Hepatocyte (in vitro differentiated cells): ENCODE measurements around the gene HSD11B1. TPM values are rescaled to one million over a fixed set of nuclear protein-coding genes. Genes with fewer than 3 reads are reported as not detected.

ENCODE experiments used
- DNase-seq: peaks from one replicate; pipeline ENCODE4 v3.0.0-alpha.2; 2016; ENCODE audit warnings: low spot score
- H2AFZ ChIP-seq: fragments of 200-600 bp; sonication (generic); 2 replicates; pipeline ENCODE4 v1.6.0; 2016; ENCODE audit warnings: antibody characterized with exemption, mild to moderate bottlenecking
- H3K27ac ChIP-seq: fragments of 200-600 bp; sonication (generic); 2 replicates; pipeline ENCODE4 v1.5.1; 2016; ENCODE audit warnings: mild to moderate bottlenecking
- H3K27me3 ChIP-seq: fragments of 200-600 bp; sonication (generic); 2 replicates; pipeline ENCODE4 v1.6.1; 2016
- H3K36me3 ChIP-seq: fragments of 200-600 bp; sonication (generic); replicated peaks from 2 replicates; pipeline ENCODE4 v1.5.1; 2016; ENCODE audit warnings: low read depth; ENCODE audit not compliant: insufficient read depth
- H3K4me1 ChIP-seq: fragments of 200-600 bp; sonication (generic); 2 replicates; pipeline ENCODE4 v1.5.1; 2016; ENCODE audit warnings: mild to moderate bottlenecking, moderate library complexity; ENCODE audit not compliant: insufficient read depth
- H3K4me2 ChIP-seq: fragments of 200-600 bp; sonication (generic); 2 replicates; pipeline ENCODE4 v1.6.0; 2016
- H3K4me3 ChIP-seq: fragments of 200-600 bp; sonication (generic); 2 replicates; pipeline ENCODE4 v1.5.1; 2016; ENCODE audit warnings: mild to moderate bottlenecking
- H3K79me2 ChIP-seq: fragments of 200-600 bp; sonication (generic); 2 replicates; pipeline ENCODE4 v1.6.0; 2017; ENCODE audit warnings: mild to moderate bottlenecking
- H3K9me2 ChIP-seq: fragments of 200-600 bp; sonication (generic); replicated peaks from 2 replicates; pipeline ENCODE4 v1.6.0; 2017; ENCODE audit warnings: mild to moderate bottlenecking; ENCODE audit not compliant: insufficient read depth
- H3K9me3 ChIP-seq: fragments of 200-600 bp; sonication (generic); 2 replicates; pipeline ENCODE4 v1.5.1; 2016; ENCODE audit warnings: low read depth, mild to moderate bottlenecking
- H4K20me1 ChIP-seq: fragments of 200-600 bp; sonication (generic); 2 replicates; pipeline ENCODE4 v1.6.0; 2016; ENCODE audit warnings: mild to moderate bottlenecking; ENCODE audit not compliant: insufficient read depth, poor library complexity, severe bottlenecking
- EZH2 ChIP-seq: fragments of 200-600 bp; sonication (generic); IDR thresholded peaks from 2 replicates; pipeline ENCODE4 v1.6.1; 2016; ENCODE audit warnings: antibody characterized with exemption, mild to moderate bottlenecking, borderline replicate concordance
- EZH2phosphoT487 ChIP-seq: fragments of 200-600 bp; sonication (generic); IDR thresholded peaks from one replicate; pipeline ENCODE4 v1.6.1; 2018; ENCODE audit warnings: antibody characterized with exemption, mild to moderate bottlenecking, low read depth, moderate library complexity; ENCODE audit not compliant: unreplicated experiment, severe bottlenecking
- WGBS: methylation state at CpG from one replicate; pipeline ENCODE4 v1.1.6; 2016; ENCODE audit warnings: low lambda C conversion rate; ENCODE audit errors: missing lambda C conversion rate; 5-methylcytosine and 5-hydroxymethylcytosine counted together
- polyA plus RNA-seq: library from polyadenylated mRNA; unstranded; fragments of >200 nt; fragmentation: Nextera tagmentation; extraction: Ambion mirVana; gene quantifications from 2 replicates; pipeline ENCODE4 v1.2.1, GENCODE V29; 2016
- total RNA-seq: library from RNA; depleted of rRNA; stranded (reverse); fragments of >200 nt; gene quantifications from 2 replicates; pipeline ENCODE4 v1.2.3, GENCODE V29; 2014
- TF ChIP-seq, protein P1 (sequence below): fragments of 200-600 bp; sonication (generic); IDR thresholded peaks from 2 replicates; pipeline ENCODE4 v1.5.1; 2016; ENCODE audit warnings: antibody characterized with exemption, mild to moderate bottlenecking; ENCODE audit not compliant: poor library complexity

Gene HSD11B1
- total and polyA plus RNA-seq, 2 experiments from 2014 or later = 1.7 TPM; not detected in 1

GRCh38 chr1:209723265-209723664 is 18.6 kb downstream of the HSD11B1 start:
- Histone ChIP-seq H2AFZ (no peak overlapping the region), H3K4me3 (no peak overlapping the region), H3K27ac (no peak overlapping the region), H3K4me1 (no peaks in the 10 kb centered on the region), H3K9me3 (no peaks in the 10 kb centered on the region), H3K79me2 (no peaks in the 10 kb centered on the region), H4K20me1 (no peaks in the 10 kb centered on the region), H3K4me2 (no peak overlapping the region), H3K9me2 (no peaks in the 10 kb centered on the region), H3K27me3 (peaks cover 4% of the 10 kb centered on the region), H3K36me3 (no peaks in the 10 kb centered on the region)
- TF ChIP-seq, protein P1, sequence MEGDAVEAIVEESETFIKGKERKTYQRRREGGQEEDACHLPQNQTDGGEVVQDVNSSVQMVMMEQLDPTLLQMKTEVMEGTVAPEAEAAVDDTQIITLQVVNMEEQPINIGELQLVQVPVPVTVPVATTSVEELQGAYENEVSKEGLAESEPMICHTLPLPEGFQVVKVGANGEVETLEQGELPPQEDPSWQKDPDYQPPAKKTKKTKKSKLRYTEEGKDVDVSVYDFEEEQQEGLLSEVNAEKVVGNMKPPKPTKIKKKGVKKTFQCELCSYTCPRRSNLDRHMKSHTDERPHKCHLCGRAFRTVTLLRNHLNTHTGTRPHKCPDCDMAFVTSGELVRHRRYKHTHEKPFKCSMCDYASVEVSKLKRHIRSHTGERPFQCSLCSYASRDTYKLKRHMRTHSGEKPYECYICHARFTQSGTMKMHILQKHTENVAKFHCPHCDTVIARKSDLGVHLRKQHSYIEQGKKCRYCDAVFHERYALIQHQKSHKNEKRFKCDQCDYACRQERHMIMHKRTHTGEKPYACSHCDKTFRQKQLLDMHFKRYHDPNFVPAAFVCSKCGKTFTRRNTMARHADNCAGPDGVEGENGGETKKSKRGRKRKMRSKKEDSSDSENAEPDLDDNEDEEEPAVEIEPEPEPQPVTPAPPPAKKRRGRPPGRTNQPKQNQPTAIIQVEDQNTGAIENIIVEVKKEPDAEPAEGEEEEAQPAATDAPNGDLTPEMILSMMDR = no peak
- TF ChIP-seq EZH2 (no peak), EZH2phosphoT487 (no peak)
- no peak for DNase-seq
- 96% methylated on average over 3 of the region's 3 CpGs for WGBS

- no peak overlapping the region for H2AFZ ChIP-seq
- H4K20me1 ChIP-seq = no peaks in the 10 kb centered on the region
- H3K27ac ChIP-seq = no peak overlapping the region
- H3K4me3 ChIP-seq = no peak overlapping the region
- H3K9me2 ChIP-seq = no peaks in the 10 kb centered on the region
- no peaks in the 10 kb centered on the region for H3K9me3 ChIP-seq
- H3K4me2 ChIP-seq = no peak overlapping the region
- TF ChIP-seq EZH2phosphoT487 = no peak
- TF ChIP-seq EZH2 = no peak
- H3K79me2 ChIP-seq = no peaks in the 10 kb centered on the region
- WGBS = 67% methylated on average over 3 of the region's 3 CpGs
- DNase-seq = no peak
- H3K27me3 ChIP-seq = peaks cover 4% of the 10 kb centered on the region
- no peaks in the 10 kb centered on the region for H3K4me1 ChIP-seq
- no peaks in the 10 kb centered on the region for H3K36me3 ChIP-seq
Observed at GRCh38 chr1:209723756-209724693, 19.4 kb downstream of the HSD11B1 start.

DNA sequence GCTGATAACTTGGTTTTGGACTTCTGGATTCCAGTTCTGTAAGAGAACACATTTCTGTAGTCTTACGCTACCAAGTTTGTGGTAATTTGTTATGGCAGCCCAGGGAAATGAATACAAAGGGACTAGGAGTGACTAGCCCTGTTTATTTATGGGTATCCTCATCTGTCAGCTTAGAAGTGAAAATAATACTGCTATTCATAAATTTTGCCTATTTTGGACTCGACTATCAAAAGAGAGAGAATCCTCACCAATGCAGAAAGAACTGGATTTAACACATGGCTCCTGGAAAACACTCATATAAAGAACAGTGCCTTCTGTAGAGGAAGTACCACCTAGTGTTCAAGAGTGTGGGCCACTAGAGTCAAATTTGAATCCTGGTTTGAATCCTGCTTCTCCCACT is 22.6 kb downstream of the HSD11B1 start:
- TF ChIP-seq, protein P1 = no peak
- no peak for TF ChIP-seq EZH2phosphoT487
- TF ChIP-seq EZH2 = no peak
- Histone ChIP-seq H3K4me3 (no peak overlapping the region), H3K79me2 (no peaks in the 10 kb centered on the region), H3K27me3 (peaks cover 4% of the 10 kb centered on the region), H4K20me1 (no peaks in the 10 kb centered on the region), H3K9me3 (no peaks in the 10 kb centered on the region), H3K36me3 (no peaks in the 10 kb centered on the region), H3K27ac (no peak overlapping the region), H3K4me2 (no peak overlapping the region), H3K4me1 (no peaks in the 10 kb centered on the region), H2AFZ (no peak overlapping the region), H3K9me2 (no peaks in the 10 kb centered on the region)
- no peak for DNase-seq
- WGBS = 89% methylated on average over 2 of the region's 2 CpGs

GRCh38 chr1:209727785-209728184 is 23.1 kb downstream of the HSD11B1 start:
- H3K36me3 ChIP-seq = no peaks in the 10 kb centered on the region
- no peaks in the 10 kb centered on the region for H3K4me1 ChIP-seq
- no peaks in the 10 kb centered on the region for H3K9me2 ChIP-seq
- H4K20me1 ChIP-seq = no peaks in the 10 kb centered on the region
- H3K9me3 ChIP-seq = no peaks in the 10 kb centered on the region
- TF ChIP-seq, protein P1 = no peak
- no peak for TF ChIP-seq EZH2phosphoT487
- no peak overlapping the region for H2AFZ ChIP-seq
- no peak overlapping the region for H3K4me3 ChIP-seq
- 86% methylated on average over 3 of the region's 3 CpGs for WGBS
- no peak overlapping the region for H3K27ac ChIP-seq
- no peak for DNase-seq
- H3K4me2 ChIP-seq = no peak overlapping the region
- no peaks in the 10 kb centered on the region for H3K79me2 ChIP-seq
- peaks cover 4% of the 10 kb centered on the region for H3K27me3 ChIP-seq
